Large intestine (tissue), 3 donors: ENCODE data around the gene ASAP2. TPM values are rescaled to one million over a fixed set of nuclear protein-coding genes. Genes with fewer than 3 reads are reported as not detected.
A peak's percentile ranks its signal among the peaks of the same experiment; 100 is the strongest.

Experiments used
- DNase-seq, 2 donors: peaks; one replicate each; pipeline versions ENCODE4 v3.0.0 to v3.0.0-alpha.2; 2013
- H3K27ac ChIP-seq: one replicate; pipeline ENCODE4 v1.5.1; 2013; ENCODE audit warnings: low read length
- H3K27me3 ChIP-seq: 2 replicates; pipeline ENCODE4 v1.6.1; 2013; ENCODE audit warnings: low read length; ENCODE audit not compliant: control insufficient read depth, insufficient read depth
- H3K36me3 ChIP-seq: 2 replicates; pipeline ENCODE4 v1.6.1; 2013; ENCODE audit warnings: low read length; ENCODE audit not compliant: control insufficient read depth, insufficient read depth
- H3K4me1 ChIP-seq: one replicate; pipeline ENCODE4 v1.6.1; 2013; ENCODE audit warnings: low read length; ENCODE audit not compliant: control insufficient read depth, insufficient read depth
- H3K4me3 ChIP-seq: one replicate; pipeline ENCODE4 v1.5.1; 2013; ENCODE audit warnings: low read length
- H3K9me3 ChIP-seq: one replicate; pipeline ENCODE4 v1.6.1; 2013; ENCODE audit warnings: mild to moderate bottlenecking, low read depth, low read length, moderate library complexity; ENCODE audit not compliant: control insufficient read depth
- WGBS: methylation state at CpG from one replicate; pipeline ENCODE4 v1.1.5; 2013; ENCODE audit warnings: low lambda C conversion rate; ENCODE audit not compliant: insufficient coverage; 5-methylcytosine and 5-hydroxymethylcytosine counted together
- polyA plus RNA-seq: library from polyadenylated mRNA; unstranded; fragments of 120-200 nt; gene quantifications from one replicate; pipeline ENCODE4 v1.2.1, GENCODE V29; 2013

ASAP2 gene
- polyA plus RNA-seq, 1 donor = 20.0 TPM

DNA sequence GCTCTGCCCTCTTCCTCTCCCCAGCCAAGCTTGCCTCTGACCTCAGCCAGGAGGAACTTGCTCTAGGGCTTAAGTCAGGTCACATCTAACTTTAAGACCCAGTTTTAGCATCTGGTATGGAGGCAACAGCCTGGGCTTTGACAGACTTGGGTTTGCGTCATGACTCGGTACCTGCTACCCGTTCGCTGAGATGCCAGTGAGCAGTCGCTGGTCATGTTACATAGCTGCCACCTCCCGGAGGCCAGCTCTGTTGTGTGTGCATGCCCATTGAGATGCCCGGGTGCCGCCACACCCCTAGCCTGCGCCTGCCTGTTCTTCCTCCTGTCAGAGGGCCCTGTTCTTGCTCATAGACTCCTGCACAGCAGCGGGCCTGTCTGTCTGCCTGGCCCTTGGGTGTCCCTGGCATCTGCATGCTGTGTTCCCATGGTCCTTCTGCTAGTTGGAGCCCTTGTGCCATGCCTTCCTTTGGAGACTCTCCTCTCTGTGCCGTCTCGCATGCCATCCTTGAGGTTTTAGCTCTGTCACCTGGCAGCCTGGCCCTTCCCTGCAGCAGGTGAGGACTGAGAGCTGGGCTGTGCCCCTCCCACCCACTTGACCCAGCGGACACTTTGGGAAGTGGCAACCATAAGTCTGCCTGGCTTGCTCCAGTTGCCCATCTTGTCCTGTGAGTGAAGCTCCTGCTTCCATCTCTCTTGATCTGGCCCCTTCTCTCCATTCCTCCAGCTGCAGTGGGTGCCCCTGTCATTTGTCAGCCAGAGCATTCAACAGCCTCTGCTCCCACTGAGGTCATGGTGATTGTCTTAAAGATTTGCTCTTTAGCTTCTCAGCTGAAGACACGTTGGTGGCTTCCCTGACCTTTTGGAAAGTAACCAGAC lies 24.9 kb downstream of the ASAP2 start:
- Histone ChIP-seq H3K36me3 (no peaks in the 10 kb centered on the region), H3K4me1 (peaks cover 24% of the 10 kb centered on the region), H3K9me3 (no peaks in the 10 kb centered on the region), H3K27me3 (no peaks in the 10 kb centered on the region), H3K4me3 (no peak overlapping the region), H3K27ac (no peak overlapping the region)
- DNase-seq = no peak
- WGBS = no CpG with 5 or more reads among the region's 14 CpGs

DNA sequence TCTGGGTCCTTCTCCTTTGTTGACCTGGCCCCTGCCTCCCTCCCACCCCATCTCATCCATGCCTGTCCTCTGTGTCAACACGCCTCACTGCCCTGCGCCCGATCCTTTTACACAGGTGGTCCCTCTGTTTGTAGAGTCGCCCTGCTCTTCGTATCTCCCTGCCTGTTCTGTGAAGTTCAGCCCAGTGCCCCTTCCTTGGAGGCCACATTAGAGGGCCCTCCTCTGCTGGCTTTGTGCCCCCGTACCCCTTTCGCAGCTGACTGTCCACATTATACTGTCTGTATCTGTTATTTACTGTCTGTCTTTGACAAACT lies 25.5 kb downstream of the ASAP2 start:
- H3K4me3 ChIP-seq = no peak overlapping the region
- H3K27ac ChIP-seq = no peak overlapping the region
- H3K36me3 ChIP-seq = no peaks in the 10 kb centered on the region
- WGBS = 80% methylated on average over 1 of the region's 7 CpGs
- no peak for DNase-seq
- H3K9me3 ChIP-seq = no peaks in the 10 kb centered on the region
- H3K27me3 ChIP-seq = no peaks in the 10 kb centered on the region
- peaks cover 24% of the 10 kb centered on the region for H3K4me1 ChIP-seq

DNA sequence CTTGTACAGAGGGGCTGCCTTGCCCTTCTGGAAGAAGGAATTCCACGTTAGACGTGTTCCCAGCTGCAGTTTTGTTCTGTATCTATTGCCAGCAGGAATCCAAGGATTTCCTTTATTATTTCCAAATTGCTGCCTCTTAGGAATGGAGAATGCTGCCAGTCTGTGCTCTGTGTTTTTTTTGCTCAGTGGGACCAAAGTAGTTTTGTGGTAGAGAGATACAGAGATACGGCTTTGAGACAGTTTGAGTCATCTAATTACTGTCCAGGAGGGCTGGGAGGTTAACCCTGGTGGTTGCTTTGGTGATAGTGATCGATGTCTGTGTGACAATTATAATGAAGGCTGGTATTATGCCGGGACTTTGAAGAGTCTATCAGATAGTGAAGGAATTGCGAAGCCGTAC lies 26.3 kb downstream of the ASAP2 start:
- H3K9me3 ChIP-seq = no peaks in the 10 kb centered on the region
- H3K27me3 ChIP-seq = no peaks in the 10 kb centered on the region
- H3K27ac ChIP-seq = no peak overlapping the region
- no peak for DNase-seq
- H3K4me1 ChIP-seq = peaks cover 24% of the 10 kb centered on the region
- H3K36me3 ChIP-seq = no peaks in the 10 kb centered on the region
- no peak overlapping the region for H3K4me3 ChIP-seq
- 60% methylated on average over 1 of the region's 7 CpGs for WGBS

DNA sequence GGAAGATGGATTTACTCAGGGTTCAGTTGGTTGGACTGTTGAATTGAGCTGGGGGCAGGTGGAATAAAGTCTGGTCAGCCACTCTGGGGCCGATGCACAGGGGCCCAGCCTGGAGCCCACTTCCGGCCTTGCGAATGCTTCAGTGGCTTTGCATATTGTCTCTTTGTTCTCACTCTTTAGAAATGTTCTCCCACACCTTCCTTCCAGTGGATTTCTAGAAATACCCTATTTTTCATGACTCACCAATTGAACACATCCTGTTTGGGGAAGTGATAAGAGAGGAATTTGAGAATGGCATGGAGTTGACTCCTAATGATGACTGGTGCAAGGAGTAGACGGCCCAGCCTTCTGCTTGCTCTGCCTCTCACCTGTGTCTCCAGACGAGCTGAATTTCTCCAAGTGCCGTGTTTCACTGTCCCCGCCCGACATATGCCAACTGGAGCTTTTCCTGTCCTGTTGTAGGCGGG lies 28.1 kb downstream of the ASAP2 start:
- Histone ChIP-seq H3K4me3 (no peak overlapping the region), H3K27me3 (no peaks in the 10 kb centered on the region), H3K4me1 (peaks cover 24% of the 10 kb centered on the region), H3K27ac (peak overlapping the region; percentile 39), H3K9me3 (no peaks in the 10 kb centered on the region), H3K36me3 (no peaks in the 10 kb centered on the region)
- no peak for DNase-seq
- no CpG with 5 or more reads among the region's 9 CpGs for WGBS

DNA sequence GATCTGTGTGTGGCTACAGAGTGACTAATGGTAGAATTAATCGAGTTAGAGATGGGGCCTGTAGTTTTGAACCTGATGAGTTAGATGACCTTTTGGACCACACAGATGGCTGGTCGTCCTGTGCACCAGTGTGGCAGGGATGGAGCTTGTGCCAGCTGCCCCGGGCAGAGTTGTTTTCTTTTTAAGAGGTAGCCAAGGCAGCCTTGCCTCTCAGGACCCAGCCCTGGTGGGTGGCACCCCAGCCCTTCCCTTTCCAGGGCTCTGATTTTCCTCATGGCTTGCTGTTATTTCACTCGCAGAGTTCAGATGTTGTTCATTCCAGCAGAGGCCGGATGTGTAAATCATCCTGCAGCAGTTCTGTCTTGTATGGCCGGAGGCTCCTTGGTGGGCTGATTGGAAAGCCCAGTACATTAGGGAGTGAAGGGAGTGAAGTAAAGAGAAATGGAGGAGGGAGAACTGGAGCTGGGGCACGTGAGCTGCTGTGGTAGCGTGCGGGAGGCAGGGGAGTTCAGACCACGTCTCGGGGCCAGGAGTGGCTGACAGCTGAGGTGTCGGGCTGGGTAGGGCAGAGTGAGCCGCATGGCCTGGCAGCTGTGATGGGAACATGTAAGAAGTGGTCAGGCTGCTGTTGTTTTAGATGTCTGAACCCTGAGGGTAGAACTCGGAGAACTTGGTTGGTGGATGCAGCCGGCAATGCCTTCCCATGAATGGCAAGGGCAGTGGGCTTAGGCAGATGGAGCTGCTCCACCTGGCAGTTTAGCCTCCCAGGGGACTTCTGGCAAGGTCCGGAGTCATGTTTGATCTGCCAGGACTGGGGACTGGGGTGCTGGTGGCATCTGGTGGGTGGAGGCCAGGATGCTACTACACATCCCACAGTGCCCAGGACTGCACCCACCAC lies 28.8 kb downstream of the ASAP2 start:
- Histone ChIP-seq H3K9me3 (no peaks in the 10 kb centered on the region), H3K36me3 (no peaks in the 10 kb centered on the region), H3K4me3 (no peak overlapping the region), H3K4me1 (peaks cover 20% of the 10 kb centered on the region), H3K27ac (peak overlapping the region; percentile 39), H3K27me3 (no peaks in the 10 kb centered on the region)
- WGBS = 83% methylated on average over 1 of the region's 16 CpGs
- peak in 1 of 2 donors; percentile 47 for DNase-seq

DNA sequence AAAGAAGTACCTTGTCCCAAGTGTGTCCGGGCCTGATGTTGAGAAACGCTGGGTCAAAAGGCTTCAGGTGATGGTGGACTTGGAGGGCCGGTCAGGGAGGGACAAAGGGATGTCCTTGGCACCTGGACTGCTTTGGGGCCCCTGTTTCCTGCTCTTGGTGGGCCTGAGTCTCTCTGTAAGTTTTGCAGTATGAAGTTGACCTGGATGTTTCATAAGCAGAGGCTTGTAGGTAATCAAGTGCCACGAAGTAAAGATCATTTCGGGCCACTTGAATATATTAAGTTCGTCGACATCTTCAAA lies 29.4 kb downstream of the ASAP2 start:
- no CpG with 5 or more reads among the region's 7 CpGs for WGBS
- no peak overlapping the region for H3K27ac ChIP-seq

DNA sequence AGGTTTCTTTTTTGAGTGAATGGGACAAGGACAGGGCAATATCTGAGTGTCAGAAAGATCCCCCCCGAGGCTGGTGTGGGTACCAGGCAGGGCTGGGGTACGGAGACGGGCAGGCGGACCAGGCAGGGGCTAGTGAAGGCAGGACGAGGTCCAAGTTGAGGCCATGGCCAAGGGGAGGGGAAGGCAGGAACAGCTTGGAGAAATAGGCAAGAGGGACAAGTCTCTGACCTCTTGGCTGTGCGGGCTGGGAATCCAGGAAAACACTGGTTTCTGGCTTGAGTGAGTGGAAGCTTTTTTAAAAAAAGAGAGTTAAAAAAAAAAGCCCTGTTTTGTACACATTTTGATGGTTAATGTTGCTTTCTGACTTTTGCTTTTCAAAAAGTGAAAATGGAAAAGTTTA lies 30.3 kb downstream of the ASAP2 start:
- H3K27me3 ChIP-seq = no peaks in the 10 kb centered on the region
- H3K9me3 ChIP-seq = no peaks in the 10 kb centered on the region
- no peak overlapping the region for H3K27ac ChIP-seq
- WGBS = 100% methylated on average over 1 of the region's 6 CpGs
- DNase-seq = no peak
- no peaks in the 10 kb centered on the region for H3K36me3 ChIP-seq
- no peak overlapping the region for H3K4me3 ChIP-seq
- peaks cover 11% of the 10 kb centered on the region for H3K4me1 ChIP-seq

More for the DNA sequence above, 29.4 kb downstream of the ASAP2 start:
- H3K9me3 ChIP-seq = no peaks in the 10 kb centered on the region
- H3K36me3 ChIP-seq = no peaks in the 10 kb centered on the region
- H3K4me1 ChIP-seq = peaks cover 14% of the 10 kb centered on the region
- no peaks in the 10 kb centered on the region for H3K27me3 ChIP-seq
- no peak for DNase-seq
- H3K4me3 ChIP-seq = no peak overlapping the region

DNA sequence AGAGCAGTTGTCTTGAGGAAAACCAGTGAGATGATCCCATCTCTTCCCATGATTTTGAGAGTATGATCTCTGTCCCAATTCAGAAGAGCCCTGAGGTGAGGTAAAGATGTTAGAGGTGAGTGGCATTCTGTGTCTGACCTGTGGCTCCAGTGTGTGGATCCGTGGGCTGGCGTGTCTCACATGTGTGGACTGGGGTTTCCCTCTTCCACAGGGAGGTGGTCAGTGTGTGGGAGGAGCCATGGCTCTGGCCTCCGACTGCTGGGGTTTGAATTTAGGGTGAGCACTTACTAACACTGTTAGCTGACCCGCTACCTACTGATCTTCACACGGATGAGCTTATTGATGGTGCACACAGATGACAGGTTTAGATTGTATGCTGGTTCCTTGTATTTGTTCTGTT lies 31.2 kb downstream of the ASAP2 start:
- no peak overlapping the region for H3K4me3 ChIP-seq
- peaks cover 11% of the 10 kb centered on the region for H3K4me1 ChIP-seq
- no peaks in the 10 kb centered on the region for H3K9me3 ChIP-seq
- H3K36me3 ChIP-seq = no peaks in the 10 kb centered on the region
- DNase-seq = no peak
- no CpG with 5 or more reads among the region's 5 CpGs for WGBS
- no peaks in the 10 kb centered on the region for H3K27me3 ChIP-seq
- H3K27ac ChIP-seq = no peak overlapping the region

DNA sequence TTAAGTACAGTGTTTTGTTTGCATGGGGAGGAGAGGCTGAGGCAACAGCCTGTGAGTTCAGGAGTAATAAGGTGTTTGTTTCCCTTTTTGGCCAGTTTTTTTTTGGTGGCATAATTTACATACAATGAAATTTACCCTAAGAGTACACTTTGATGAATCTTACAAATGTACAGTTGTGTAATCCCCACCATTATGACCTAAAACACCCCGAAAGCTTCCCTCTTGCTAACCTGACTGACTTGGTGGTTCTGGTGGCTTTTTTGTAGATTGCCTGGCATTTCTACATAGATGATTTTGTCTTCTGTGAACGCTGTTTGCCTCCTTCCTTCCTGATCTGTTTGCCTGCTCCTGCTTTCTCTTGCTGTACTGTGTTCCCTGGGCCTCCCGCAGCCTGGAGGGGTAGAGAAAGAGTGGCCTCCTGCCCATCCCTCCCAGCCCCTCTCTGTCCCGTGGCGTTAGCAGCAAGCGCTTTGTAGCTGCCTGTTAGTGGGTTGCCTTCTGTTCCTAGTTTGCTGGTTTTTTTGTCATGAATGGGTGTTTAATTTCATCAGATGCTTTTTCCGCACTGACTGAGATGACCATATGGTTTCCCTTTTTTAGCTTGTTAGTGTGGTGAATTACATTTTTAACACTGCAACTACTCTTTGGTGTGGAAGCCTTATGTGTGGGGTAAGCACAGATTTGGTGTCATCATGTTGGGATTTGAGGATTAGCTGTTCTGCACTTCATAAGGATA lies 32.1 kb downstream of the ASAP2 start:
- peaks cover 11% of the 10 kb centered on the region for H3K4me1 ChIP-seq
- no peaks in the 10 kb centered on the region for H3K36me3 ChIP-seq
- no peaks in the 10 kb centered on the region for H3K9me3 ChIP-seq
- H3K27ac ChIP-seq = no peak overlapping the region
- no peak for DNase-seq
- WGBS = 60% methylated on average over 1 of the region's 7 CpGs
- no peak overlapping the region for H3K4me3 ChIP-seq
- H3K27me3 ChIP-seq = no peaks in the 10 kb centered on the region

DNA sequence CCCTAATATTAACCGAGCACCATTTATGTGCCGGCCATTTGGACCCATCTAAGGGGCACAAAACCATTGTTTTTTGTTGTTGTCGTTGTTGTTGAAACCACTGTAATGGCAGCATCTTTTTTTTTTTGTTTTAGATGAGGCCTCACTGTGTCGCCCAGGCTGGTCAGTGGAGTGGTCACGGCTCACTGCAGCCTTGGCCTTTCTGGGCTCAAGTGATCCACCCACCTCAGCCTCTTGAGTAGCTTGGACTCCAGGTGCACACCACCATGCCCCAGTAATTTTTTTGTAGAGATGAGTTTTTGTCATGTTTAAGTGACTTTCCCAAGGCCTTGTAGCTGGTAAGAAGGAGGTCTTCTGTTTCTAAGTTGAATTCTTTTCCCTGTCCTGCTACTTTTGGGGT lies 33.0 kb downstream of the ASAP2 start:
- H3K4me1 ChIP-seq = peaks cover 8% of the 10 kb centered on the region
- H3K36me3 ChIP-seq = no peaks in the 10 kb centered on the region
- H3K27me3 ChIP-seq = no peaks in the 10 kb centered on the region
- H3K27ac ChIP-seq = no peak overlapping the region
- 100% methylated on average over 3 of the region's 5 CpGs for WGBS
- DNase-seq = no peak
- H3K4me3 ChIP-seq = no peak overlapping the region
- H3K9me3 ChIP-seq = no peaks in the 10 kb centered on the region
